GM12878 (cell line): ENCODE results near the gene ANO4. TPM values are rescaled to one million over a fixed set of nuclear protein-coding genes. Genes with fewer than 3 reads are reported as not detected.

Experiments
- ATAC-seq: fragments of 200-7000 bp; cut with Tn5 transposase; 3 replicates; pipeline ENCODE4 v1.9.1; 2020; ENCODE audit warnings: mild to moderate bottlenecking, moderate library complexity
- BruUV-seq: library from RNA; stranded (reverse); fragments of 400-500 nt; replicated peaks from 2 replicates; lab custom pipeline; 2021; lab: Mats Ljungman, UMichigan
- CTCF ChIA-PET: fragments of 300-600 bp; sonication (Branson Sonifier 250); formaldehyde crosslinking; extraction: SDS; loops from one replicate; lab custom pipeline; 2021; ENCODE audit warnings: inconsistent platforms; lab: Yijun Ruan, JAX
- POLR2A ChIA-PET: fragments of 350-600 bp; formaldehyde crosslinking; extraction: SDS; loops from one replicate; lab custom pipeline; 2021; ENCODE audit warnings: inconsistent platforms; lab: Charles Lee
- RAD21 ChIA-PET: fragments of 300-600 bp; sonication (Branson Sonifier 250); formaldehyde crosslinking; loops from one replicate; lab custom pipeline; 2023; ENCODE audit warnings: antibody characterized with exemption; ENCODE audit not compliant: unreplicated experiment; lab: Charles Lee
- SMC1A ChIA-PET: fragments of 300-600 bp; sonication (Branson Sonifier 250); formaldehyde crosslinking; loops from one replicate; lab custom pipeline; 2023; ENCODE audit not compliant: unreplicated experiment, uncharacterized antibody; lab: Charles Lee
- DNase-seq: peaks from one replicate; pipeline ENCODE4 v3.0.0-alpha.2; 2011; ENCODE audit warnings: low read depth, low spot score
- FAIRE-seq: peaks from 3 replicates; lab custom pipeline; 2011; peaks lifted over from hg19 to GRCh38; lab: Jason Lieb, UNC
- H2AFZ ChIP-seq: 2 replicates; pipeline ENCODE4 v1.6.0; 2011; ENCODE audit warnings: low read depth, low read length, control low read depth; ENCODE audit not compliant: control insufficient read depth
- H3K27ac ChIP-seq: 2 replicates; pipeline ENCODE4 v1.5.1; 2011; ENCODE audit warnings: control low read depth; ENCODE audit not compliant: control insufficient read depth, insufficient read depth
- H3K27me3 ChIP-seq, 2 experiments: replicated peaks in 1 of 2; 2 replicates each; pipeline versions ENCODE4 v1.6.0 to v1.6.1; 2011; ENCODE audit warnings: low read length in 1 of 2; ENCODE audit not compliant: control insufficient read depth in 2 of 2, insufficient read depth in 2 of 2
- H3K36me3 ChIP-seq, 2 experiments: 2 replicates each; pipeline ENCODE4 v1.5.1; 2011; ENCODE audit warnings: low read length in 1 of 2; ENCODE audit not compliant: control insufficient read depth in 2 of 2, insufficient read depth in 2 of 2
- H3K4me1 ChIP-seq: 2 replicates; pipeline ENCODE4 v1.6.1; 2011; ENCODE audit warnings: mild to moderate bottlenecking, low read length, moderate library complexity, mixed read lengths; ENCODE audit not compliant: control insufficient read depth, insufficient read depth
- H3K4me2 ChIP-seq: 2 replicates; pipeline ENCODE4 v1.6.0; 2011; ENCODE audit warnings: control low read depth; ENCODE audit not compliant: control insufficient read depth, insufficient read depth
- H3K4me3 ChIP-seq: fragments of 200-600 bp; sonication (generic); 2 replicates; pipeline ENCODE4 v1.5.1; 2016
- H3K79me2 ChIP-seq: 2 replicates; pipeline ENCODE4 v1.6.0; 2011; ENCODE audit warnings: low read length; ENCODE audit not compliant: control insufficient read depth, insufficient read depth
- H3K9ac ChIP-seq: 2 replicates; pipeline ENCODE4 v1.8.0; 2011; ENCODE audit warnings: low read length, control low read depth, mixed read lengths; ENCODE audit not compliant: control insufficient read depth, insufficient read depth
- H3K9me3 ChIP-seq: replicated peaks from 3 replicates; pipeline ENCODE4 v1.5.1; 2011; ENCODE audit warnings: mild to moderate bottlenecking, low read length; ENCODE audit not compliant: control insufficient read depth, insufficient read depth
- H4K20me1 ChIP-seq: 2 replicates; pipeline ENCODE4 v1.6.0; 2011; ENCODE audit not compliant: control insufficient read depth, insufficient read depth
- CBFB ChIP-seq: IDR thresholded peaks from 2 replicates; pipeline ENCODE4 v1.6.1; 2016; ENCODE audit warnings: antibody characterized with exemption, low read depth
- EGR1 ChIP-seq, 2 experiments: IDR thresholded peaks; 1 replicate in 1 of 2; 2 replicates in 1 of 2; pipeline ENCODE4 v1.6.1; 2011 to 2012; ENCODE audit warnings: low read depth in 2 of 2, low read length in 2 of 2, borderline replicate concordance in 1 of 2, mild to moderate bottlenecking in 1 of 2, moderate library complexity in 1 of 2
- KDM1A ChIP-seq: fragments of 200-600 bp; sonication (generic); IDR thresholded peaks from 2 replicates; pipeline ENCODE4 v1.6.1; 2016; ENCODE audit warnings: borderline replicate concordance
- NFYB ChIP-seq: IDR thresholded peaks from 2 replicates; pipeline ENCODE4 v1.6.1; 2011; ENCODE audit warnings: low read depth, mild to moderate bottlenecking, low read length, improper control_type of control experiment, moderate library complexity; ENCODE audit not compliant: insufficient read depth
- POLR2A ChIP-seq: IDR thresholded peaks from 2 replicates; pipeline ENCODE4 v1.6.1; 2011; ENCODE audit warnings: low read depth, mild to moderate bottlenecking, low read length
- SP1 ChIP-seq: IDR thresholded peaks from one replicate; pipeline ENCODE4 v1.6.1; 2011; ENCODE audit warnings: low read depth, low read length
- TAF1 ChIP-seq: IDR thresholded peaks from 2 replicates; pipeline ENCODE4 v1.6.1; 2011; ENCODE audit warnings: mild to moderate bottlenecking, low read depth, low read length, borderline replicate concordance
- TARDBP ChIP-seq: IDR thresholded peaks from 2 replicates; pipeline ENCODE4 v1.6.1; 2016; ENCODE audit warnings: borderline replicate concordance
- TCF3 ChIP-seq: IDR thresholded peaks from 2 replicates; pipeline ENCODE4 v1.6.1; 2012; ENCODE audit warnings: low read depth, mild to moderate bottlenecking, low read length, borderline replicate concordance; ENCODE audit not compliant: insufficient read depth
- YBX1 ChIP-seq: fragments of 450-650 bp; IDR thresholded peaks from 2 replicates; pipeline ENCODE4 v1.6.1; 2016; ENCODE audit warnings: antibody characterized with exemption
- ZBED1 ChIP-seq: IDR thresholded peaks from 2 replicates; pipeline ENCODE4 v1.6.1; 2016; ENCODE audit warnings: borderline replicate concordance
- ZNF274 ChIP-seq: IDR thresholded peaks from one replicate; pipeline ENCODE4 v1.8.0; 2011; ENCODE audit not compliant: insufficient read length, insufficient read depth
- ZSCAN29 ChIP-seq: fragments of 450-650 bp; IDR thresholded peaks from 2 replicates; pipeline ENCODE4 v1.6.1; 2017; ENCODE audit warnings: mild to moderate bottlenecking, moderate library complexity
- WGBS: methylation state at CpG from one replicate; pipeline ENCODE4 v1.1.6; 2016; ENCODE audit warnings: low lambda C conversion rate; ENCODE audit not compliant: insufficient replicate concordance, insufficient coverage; ENCODE audit errors: missing lambda C conversion rate; 5-methylcytosine and 5-hydroxymethylcytosine counted together
- in situ Hi-C: fragments of 300-500 bp; cut with MboI; formaldehyde crosslinking; loops from 9 replicates; pipeline ENCODE4 v1.14.3; 2018; ENCODE audit warnings: mixed read lengths
- intact Hi-C: fragments of 100-400 bp; cut with micrococcal nuclease; formaldehyde crosslinking; loops from one replicate; pipeline ENCODE4 v1.14.2; 2022; ENCODE audit not compliant: unreplicated experiment
- polyA plus RNA-seq, 11 experiments: library from polyadenylated mRNA; depleted of rRNA in 4 of 11; unstranded in 6 of 11; stranded (reverse) in 5 of 11; fragments of >200 nt; fragmentation: Nextera tagmentation in 4 of 11; fragmentation: Illumina TruSeq in 1 of 11; extraction: Ambion mirVana in 4 of 11; extraction: Trizol in 1 of 11; gene quantifications; 1 replicate in 1 of 11; 2 replicates in 10 of 11; pipeline versions ENCODE4 v1.2.1 to v1.2.3, GENCODE V29; 2011 to 2016; ENCODE audit warnings: inconsistent platforms in 2 of 11, missing spikeins in 2 of 11, low read depth in 1 of 11
- total RNA-seq, 4 experiments: library from RNA; depleted of rRNA in 3 of 4; stranded (reverse); fragments of >200 nt in 3 of 4; fragmentation: Illumina TruSeq in 1 of 4; extraction: Trizol in 1 of 4; gene quantifications; 2 replicates each; pipeline versions ENCODE4 v1.2.1 to v1.2.3, GENCODE V29; 2013 to 2021

Gene ANO4
- total and polyA plus RNA-seq, 10 of the 15 experiments (the other 5 are each of a cell fraction or from before 2014, with no cell fraction given), result not detected

GRCh38 chr12:101097829-101098580, 303.4 kb downstream of the ANO4 start:
- FAIRE-seq, result peak; percentile 27
- Histone ChIP-seq H3K9ac (no peak overlapping the region), H2AFZ (no peak overlapping the region), H3K4me1 (no peaks in the 10 kb centered on the region), H3K27ac (no peak overlapping the region), H3K36me3 (no peaks in the 10 kb centered on the region), H3K79me2 (no peaks in the 10 kb centered on the region), H3K27me3 (no peaks in the 10 kb centered on the region), H4K20me1 (no peaks in the 10 kb centered on the region), H3K4me2 (no peak overlapping the region), H3K9me3 (no peaks in the 10 kb centered on the region), H3K4me3 (no peak overlapping the region)
- WGBS, result 18% methylated on average over 5 of the region's 5 CpGs
- intact Hi-C loops (no loop called here), in situ Hi-C loops (no loop called here)
- ChIA-PET POLR2A (no interaction called here), SMC1A (interaction anchor here (0.8 kb wide), 1 partner anchor 9 kb away, joined by 3 read pairs; no protein-coding TSS in a partner anchor), CTCF (no interaction called here), RAD21 (no interaction called here)
- no peak for ATAC-seq
- no TSS peak for BruUV-seq
- TF ChIP-seq SP1, result no peak
- no peak for TF ChIP-seq TCF3
- no peak for TF ChIP-seq ZBED1
- TF ChIP-seq KDM1A, result no peak
- TF ChIP-seq TAF1, result no peak
- TF ChIP-seq TARDBP, result no peak
- no peak for TF ChIP-seq CBFB
- TF ChIP-seq ZSCAN29, result no peak
- no peak for TF ChIP-seq NFYB
- no peak for TF ChIP-seq EGR1 (IDR thresholded peaks at IDR 0.05; ENCODE audit: borderline replicate concordance in 1 of 2, low read depth in 2 of 2, low read length in 2 of 2)
- no peak for TF ChIP-seq YBX1
- no peak for TF ChIP-seq ZNF274
- no peak for TF ChIP-seq POLR2A
- no peak for DNase-seq
